AG08396 (cell line): ENCODE data around the gene DCLRE1A.

Experiments used
- DNase-seq: peaks from one replicate; pipeline ENCODE4 v3.0.0; 2012; ENCODE audit warnings: low spot score, mixed read lengths

DCLRE1A gene

GRCh38 chr10:113788604-113789083, 65.2 kb downstream of the DCLRE1A start:
- peak; percentile 63 for DNase-seq
